ENCODE data around the gene ARAP3.

Gene ARAP3

DNA sequence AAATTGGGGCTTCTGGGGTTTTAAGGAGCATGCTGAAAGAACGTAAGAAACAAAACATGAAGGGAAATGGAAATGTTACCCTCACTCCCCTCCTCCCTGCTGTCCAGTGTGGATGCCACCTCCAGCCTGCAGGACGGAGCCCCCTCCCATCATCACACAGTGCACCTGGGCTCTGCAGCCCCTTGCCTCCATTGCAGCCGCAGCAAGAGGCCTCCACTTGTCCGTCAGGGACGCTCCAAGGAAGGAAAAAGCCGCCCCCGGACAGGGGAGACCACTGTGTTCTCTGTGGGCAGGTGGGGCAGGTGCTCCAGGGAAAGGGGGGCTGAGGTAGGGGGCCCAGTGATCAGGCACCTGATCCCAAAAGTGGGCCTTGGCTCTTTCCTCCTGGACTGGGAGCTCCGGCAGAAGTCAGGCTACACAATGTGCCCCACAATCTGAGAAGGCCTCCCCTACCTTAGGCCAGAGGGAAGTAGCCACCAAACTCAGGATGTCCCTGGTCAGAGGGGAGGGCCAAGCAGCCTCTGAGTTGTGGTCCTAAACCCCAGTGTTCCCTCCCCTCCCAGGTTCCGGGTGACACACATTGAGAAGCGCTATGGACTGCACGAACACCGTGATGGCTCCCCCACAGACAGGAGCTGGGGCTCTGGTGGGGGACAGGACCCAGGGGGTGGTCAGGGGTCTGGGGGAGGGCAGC lies 42.5 kb downstream of the ARAP3 start:
- no peak overlapping the region for H3K4me3 ChIP-seq (ENCODE audit: control insufficient read depth, low read depth, low read length)
- DNase-seq (ENCODE audit: low read depth) = no peak
- TF ChIP-seq, protein P1, sequence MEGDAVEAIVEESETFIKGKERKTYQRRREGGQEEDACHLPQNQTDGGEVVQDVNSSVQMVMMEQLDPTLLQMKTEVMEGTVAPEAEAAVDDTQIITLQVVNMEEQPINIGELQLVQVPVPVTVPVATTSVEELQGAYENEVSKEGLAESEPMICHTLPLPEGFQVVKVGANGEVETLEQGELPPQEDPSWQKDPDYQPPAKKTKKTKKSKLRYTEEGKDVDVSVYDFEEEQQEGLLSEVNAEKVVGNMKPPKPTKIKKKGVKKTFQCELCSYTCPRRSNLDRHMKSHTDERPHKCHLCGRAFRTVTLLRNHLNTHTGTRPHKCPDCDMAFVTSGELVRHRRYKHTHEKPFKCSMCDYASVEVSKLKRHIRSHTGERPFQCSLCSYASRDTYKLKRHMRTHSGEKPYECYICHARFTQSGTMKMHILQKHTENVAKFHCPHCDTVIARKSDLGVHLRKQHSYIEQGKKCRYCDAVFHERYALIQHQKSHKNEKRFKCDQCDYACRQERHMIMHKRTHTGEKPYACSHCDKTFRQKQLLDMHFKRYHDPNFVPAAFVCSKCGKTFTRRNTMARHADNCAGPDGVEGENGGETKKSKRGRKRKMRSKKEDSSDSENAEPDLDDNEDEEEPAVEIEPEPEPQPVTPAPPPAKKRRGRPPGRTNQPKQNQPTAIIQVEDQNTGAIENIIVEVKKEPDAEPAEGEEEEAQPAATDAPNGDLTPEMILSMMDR (conservative IDR thresholded peaks at IDR 0.05; ENCODE audit: control insufficient read depth, insufficient read depth, low read depth, low read length) = no peak

DNA sequence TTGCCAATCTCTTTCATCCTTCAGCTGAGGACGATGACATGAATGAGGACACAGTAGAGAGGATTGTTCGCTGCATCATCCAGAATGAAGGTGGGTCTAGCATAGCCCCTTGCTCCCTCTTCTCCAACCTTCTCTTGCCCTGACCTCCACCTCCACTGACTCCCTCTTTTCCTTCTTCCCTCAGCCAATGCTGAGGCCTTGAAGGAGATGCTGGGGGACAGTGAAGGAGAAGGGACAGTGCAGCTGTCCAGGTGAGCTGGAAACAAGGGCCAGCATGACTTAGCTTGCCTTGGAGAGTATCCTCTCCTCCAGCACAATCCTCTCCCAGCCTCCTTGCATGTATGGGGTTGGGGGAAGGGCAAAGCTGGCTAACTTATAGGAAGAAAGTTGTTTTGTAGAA lies 43.3 kb downstream of the ARAP3 start:
- TF ChIP-seq, protein P1 (conservative IDR thresholded peaks at IDR 0.05; ENCODE audit: control insufficient read depth, insufficient read depth, low read depth, low read length) = no peak
- no peak overlapping the region for H3K4me3 ChIP-seq (ENCODE audit: control insufficient read depth, low read depth, low read length)

DNA sequence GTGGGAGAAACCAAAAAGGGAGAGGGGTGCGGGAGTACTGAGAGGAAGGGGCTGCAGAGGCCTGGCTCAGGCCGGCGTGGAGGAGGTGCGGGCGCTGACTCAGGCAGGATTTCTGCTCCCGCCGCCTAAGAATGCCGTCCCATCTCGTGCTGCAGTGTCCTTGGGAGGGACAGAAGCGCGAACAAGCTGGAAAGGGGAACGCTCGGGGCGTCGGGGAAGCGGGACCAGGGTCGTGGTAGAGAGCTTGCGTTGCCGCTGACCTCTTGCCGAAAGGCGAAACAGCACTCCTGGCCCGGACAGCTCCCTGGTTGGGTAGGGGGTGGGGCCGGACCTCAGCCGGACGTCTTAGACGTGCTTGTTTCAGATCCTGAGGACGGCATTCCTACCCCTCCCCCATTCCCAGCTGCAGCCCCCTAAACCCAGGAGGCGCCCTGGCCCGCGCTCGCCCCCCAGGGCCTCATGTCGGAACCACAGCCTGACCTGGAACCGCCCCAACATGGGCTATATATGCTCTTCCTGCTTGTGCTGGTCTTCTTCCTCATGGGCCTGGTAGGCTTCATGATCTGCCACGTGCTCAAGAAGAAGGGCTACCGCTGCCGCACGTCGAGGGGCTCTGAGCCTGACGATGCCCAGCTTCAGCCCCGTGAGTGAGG lies 44.1 kb downstream of the ARAP3 start:
- DNase-seq (ENCODE audit: low read depth) = peak; percentile 41
- TF ChIP-seq, protein P1 (conservative IDR thresholded peaks at IDR 0.05; ENCODE audit: control insufficient read depth, insufficient read depth, low read depth, low read length) = peak; percentile 28
- H3K4me3 ChIP-seq (ENCODE audit: control insufficient read depth, low read depth, low read length) = peak overlapping the region; percentile 92

More for the DNA sequence above, 43.3 kb downstream of the ARAP3 start:
- DNase-seq (ENCODE audit: low read depth) = no peak

DNA sequence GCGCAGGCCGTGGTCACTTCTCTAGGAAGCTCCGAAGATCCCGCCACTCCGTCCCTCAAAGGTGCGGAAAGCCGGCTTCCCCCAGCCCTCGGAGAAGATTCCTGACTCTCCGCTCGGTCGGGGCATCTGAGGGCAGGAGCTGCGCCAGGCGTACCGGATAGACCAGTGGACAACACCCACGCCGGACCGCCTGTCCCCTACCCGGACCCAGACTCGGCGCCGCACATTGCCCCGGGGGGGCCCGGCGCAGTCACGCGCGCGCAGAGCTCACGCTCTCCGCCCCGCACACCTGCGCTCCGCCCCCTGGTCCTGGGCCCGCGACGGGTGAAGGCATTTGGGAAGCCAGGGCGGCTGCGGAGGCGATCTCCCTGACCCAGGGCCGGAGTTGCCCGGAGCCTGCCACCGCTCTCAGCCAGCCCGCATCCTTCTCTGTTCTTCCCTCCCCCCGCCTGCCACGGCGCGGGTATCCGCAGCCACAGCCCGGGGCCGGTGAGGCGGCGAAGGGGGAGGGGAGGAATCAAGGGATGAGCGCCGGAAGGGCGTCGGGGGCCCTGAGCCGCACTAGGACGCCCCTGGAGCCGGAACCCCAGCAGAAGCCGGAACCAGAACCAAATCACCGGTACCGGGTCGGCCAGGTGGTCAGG lies 44.8 kb downstream of the ARAP3 start:
- H3K4me3 ChIP-seq (ENCODE audit: control insufficient read depth, low read depth, low read length) = peak overlapping the region; percentile 92
- TF ChIP-seq, protein P1 (conservative IDR thresholded peaks at IDR 0.05; ENCODE audit: control insufficient read depth, insufficient read depth, low read depth, low read length) = no peak
- DNase-seq (ENCODE audit: low read depth) = no peak

DNA sequence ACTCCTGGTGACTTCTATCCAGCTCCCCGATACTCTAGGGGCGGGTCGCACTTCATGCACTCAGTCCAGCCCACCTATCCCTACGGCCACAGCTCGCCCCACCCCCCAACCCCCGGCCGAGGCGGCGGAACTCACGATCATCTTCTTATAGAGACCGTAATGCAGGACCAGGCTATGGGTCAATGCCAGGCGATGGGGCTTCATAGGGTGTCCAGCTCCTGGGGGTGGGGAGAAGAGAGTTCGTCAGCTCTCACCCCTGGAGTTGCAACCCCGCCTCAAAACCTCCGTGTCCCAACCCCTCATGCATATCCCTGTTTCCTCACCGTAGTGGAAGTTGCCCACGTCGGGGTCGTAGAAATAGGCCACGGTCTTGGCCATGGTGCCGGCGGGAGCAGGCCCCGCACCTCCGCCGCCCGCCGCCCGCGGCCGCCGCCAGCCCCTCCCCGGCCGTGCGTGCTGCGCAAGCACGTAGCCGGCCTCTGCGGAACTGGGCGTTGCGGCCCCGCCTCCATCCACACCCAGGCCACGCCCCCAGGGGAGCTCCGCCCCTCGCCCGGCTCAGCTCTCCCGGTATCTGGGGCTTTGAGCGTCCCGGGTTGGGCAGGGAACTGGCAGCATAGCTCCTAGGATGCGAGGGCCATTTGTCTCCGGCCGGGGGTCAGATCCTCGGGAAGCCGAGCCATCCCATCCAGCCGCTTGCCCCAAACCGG lies 45.5 kb downstream of the ARAP3 start, which contains the start of the genes HDAC3 and RELL2:
HDAC3 (minus strand) TSS at position 437 of the 710 bp plus-strand sequence; CDS start at position 378, 59 bp downstream.
RELL2 (plus strand) TSS at position 585 of the 710 bp plus-strand sequence. CDS start 1,229 bp downstream, outside the sequence.
- peak; percentile 80 for DNase-seq (ENCODE audit: low read depth)
- peak within 1 kb of the TSS; percentile 92 for H3K4me3 ChIP-seq (ENCODE audit: control insufficient read depth, low read depth, low read length)
- TF ChIP-seq, protein P1 (conservative IDR thresholded peaks at IDR 0.05; ENCODE audit: control insufficient read depth, insufficient read depth, low read depth, low read length) = no peak

DNA sequence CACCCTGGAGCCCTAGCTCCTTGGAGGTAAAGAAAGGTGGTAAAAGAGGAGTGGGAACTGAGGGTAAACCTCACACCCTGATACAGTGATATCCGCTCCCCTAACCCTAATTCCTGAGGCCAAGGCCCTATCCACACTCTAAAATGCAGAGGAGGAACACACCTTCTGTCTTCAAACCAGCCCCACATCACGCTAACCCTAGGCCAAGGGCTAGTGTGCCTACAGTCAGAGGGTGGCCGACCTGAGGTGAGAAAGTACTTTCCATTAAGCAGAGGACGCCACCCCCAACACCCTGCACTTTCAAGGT lies 46.0 kb downstream of the ARAP3 start:
- TF ChIP-seq, protein P1 (conservative IDR thresholded peaks at IDR 0.05; ENCODE audit: control insufficient read depth, insufficient read depth, low read depth, low read length) = no peak
- peak overlapping the region; percentile 92 for H3K4me3 ChIP-seq (ENCODE audit: control insufficient read depth, low read depth, low read length)
- DNase-seq (ENCODE audit: low read depth) = no peak

All from fibroblast of mammary gland (primary cell).